HG03571 (cell line): ENCODE data around the gene SLC2A13.
"Not testable (repeated sequence)": the region's sequence is repeated elsewhere in the genome, so short reads cannot be mapped to it uniquely, and the experiment has no call there.

ENCODE experiments used
- ATAC-seq: cut with Tn5 transposase; IDR thresholded peaks from one replicate; pipeline ENCODE4 v1.9.1; 2021; ENCODE audit not compliant: unreplicated experiment

Gene SLC2A13

DNA sequence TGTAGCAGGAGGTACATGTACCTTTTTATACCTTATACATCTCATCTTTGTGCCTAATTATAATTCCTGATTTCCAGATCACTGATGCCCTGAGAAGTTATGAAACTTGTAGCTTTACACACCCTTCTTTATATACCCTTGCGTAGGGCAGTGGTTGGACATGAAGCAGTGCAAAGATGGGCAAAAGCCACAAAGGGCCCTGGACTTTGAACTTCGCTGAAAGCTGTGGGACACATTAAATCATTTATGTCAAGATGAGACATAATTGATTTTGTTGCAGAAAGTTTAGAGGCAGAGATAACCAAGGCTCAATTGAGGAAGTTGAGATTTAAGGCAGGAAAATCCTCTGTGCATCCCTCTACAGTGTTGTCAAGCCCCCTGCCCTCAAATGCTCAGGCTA is 170.0 kb downstream of the SLC2A13 start:
- ATAC-seq = no peak

DNA sequence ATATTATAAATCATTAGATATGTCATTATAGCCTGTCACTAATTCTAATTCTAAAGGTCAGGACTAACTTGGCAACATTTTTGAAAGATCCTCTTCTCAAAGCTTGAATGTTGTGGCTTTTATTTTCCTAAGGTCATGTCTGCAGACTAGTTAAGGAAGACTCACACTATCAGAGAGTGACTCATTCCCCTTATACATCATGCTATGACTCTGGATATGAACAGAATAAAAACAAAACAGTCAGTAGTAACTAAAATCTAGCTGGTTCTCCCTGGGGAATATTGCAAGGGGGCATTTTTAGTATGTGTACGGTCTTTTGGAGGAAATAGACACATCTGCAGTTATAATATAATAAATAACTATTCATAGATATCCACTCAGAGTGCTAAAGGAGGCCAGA is 170.6 kb downstream of the SLC2A13 start:
- no peak for ATAC-seq

DNA sequence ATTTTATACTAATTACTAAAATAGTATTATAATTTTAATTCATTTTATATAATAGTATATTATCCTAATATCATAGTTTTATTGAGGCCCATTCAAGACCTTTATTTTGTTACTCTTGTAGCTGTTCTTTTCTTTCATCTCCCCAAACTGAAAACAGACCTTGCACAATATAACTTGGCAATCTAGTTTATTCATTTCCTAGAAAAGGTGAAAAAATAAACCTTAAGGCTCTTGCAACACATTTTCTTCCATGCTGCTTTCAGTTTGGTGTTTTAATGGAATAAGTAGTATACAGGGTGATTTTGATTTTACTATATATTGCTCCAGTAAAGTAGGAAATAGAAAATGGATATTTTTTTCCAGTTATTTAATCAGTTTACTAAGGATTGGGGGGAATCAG is 174.0 kb downstream of the SLC2A13 start:
- ATAC-seq = no peak

DNA sequence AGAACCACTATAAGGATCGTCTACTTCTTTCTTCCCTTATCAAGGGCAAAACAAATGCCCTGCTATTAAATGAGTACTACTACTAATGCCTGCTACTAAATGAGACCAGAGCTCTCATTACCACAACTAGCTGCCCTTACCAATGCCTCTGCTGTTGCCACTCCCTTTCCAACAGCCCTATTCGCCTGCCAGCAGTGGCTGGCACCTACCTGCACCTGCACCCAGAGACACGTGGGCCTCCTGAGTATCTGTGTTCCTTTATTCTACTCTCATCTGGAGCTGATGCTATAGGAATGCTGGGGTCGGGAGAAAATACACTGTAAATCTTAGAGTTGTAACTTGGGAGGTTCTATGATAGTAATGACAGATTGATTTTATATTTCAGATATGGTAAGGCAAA is 174.7 kb downstream of the SLC2A13 start:
- ATAC-seq = no peak

DNA sequence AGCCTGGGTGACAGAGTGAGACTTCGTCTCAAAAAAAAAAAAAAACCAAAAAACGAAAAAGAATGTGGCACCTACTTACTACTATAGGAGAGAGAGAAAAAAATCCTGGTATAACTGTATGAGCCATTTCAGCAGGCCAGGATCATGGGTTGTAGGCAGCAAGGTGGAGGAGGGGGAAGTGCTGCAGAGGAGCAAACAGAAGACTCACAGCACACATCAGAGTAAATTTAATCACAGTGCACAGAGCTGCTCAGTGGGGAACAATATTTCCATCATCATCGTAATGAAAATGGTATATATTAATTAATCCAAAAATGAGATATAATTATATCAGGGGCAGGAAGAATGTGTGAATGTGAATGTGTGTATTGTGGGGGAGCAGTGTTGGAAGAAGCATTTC is 175.8 kb downstream of the SLC2A13 start:
- no peak for ATAC-seq

DNA sequence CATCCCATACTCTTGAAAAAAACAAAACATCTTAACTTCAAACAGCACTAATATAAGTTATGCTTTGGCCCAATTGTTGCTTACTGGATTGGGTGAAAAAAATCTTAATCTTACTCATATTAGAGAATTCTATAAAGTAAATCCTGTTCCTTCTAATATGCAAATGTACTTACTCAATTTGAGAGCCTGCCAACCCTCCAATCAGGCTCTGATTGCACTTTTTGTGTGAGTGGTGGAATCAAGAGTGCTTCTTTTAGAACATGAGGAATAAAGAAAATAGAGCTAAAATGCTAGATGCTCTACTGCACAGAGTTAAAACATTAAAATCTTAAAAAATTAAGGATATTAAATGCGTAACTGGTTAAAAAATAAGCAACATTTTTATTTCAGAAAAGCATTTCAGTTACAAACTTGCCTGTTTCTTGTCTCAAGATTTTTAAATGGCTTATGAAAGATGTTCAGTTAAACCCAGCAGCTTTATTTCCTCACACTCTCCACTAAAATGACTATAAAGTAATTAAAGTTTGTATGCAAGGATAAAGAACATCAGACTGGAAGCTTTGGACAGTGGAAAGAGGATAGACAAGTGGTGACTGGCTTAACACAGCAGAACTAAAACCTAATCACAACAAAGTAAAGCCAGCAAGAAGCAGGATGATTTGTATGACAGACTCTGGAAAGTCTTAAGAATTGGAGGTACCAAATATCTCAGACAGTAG is 177.5 kb downstream of the SLC2A13 start:
- ATAC-seq = no peak

DNA sequence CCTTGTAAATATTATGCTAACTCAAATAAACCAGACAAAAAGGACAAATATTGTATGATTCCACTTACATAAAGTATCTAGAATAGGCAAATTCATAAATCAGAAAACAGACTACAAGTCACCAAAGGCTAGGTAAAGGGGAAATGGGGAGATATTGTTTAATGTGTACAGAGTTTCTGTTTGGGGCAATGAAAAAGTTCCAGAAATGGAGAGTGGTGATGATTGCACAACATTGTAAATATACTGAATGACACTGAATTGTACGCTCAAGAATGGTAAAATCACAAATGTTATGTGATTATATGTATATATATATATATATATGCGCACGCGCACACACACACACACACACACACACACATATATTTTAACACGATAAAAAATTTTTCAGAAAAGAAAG is 182.5 kb downstream of the SLC2A13 start:
- no peak for ATAC-seq

DNA sequence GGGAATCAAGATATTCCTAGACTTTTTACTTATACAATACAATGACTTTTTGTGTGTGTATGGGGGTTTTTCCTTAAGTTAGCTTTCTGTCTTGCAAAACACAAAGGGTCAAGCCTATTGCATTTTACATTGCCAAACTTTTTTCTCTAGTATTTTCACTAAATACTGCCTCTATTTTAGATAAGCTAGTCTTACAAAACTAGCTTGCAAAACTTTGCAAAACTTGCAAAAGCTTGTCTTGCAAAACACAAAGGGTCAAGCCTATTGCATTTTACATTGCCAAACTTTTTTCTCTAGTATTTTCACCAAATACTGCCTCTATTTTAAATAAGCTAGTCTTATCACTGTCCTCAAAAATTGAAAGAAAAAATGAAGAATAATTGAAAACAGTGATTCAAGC is 183.3 kb downstream of the SLC2A13 start:
- not testable (repeated sequence) for ATAC-seq

DNA sequence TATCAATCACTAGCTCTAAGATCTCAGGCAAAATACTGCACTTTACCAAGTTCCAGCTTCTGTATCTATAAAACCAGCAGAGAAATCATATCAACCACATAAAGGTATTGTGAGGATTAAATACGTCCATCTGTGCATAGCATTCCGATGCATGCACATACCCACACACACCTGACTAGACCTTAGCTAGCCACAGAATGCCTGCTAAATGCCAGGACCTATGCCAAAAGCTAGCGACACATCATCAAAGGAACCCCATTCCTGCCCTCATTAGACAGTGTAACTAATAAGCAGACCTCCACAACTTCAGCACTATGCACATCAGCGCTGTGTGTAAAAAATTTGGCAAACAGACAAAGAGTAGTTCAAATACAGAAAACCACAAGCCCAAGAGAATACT is 185.2 kb downstream of the SLC2A13 start:
- no peak for ATAC-seq

DNA sequence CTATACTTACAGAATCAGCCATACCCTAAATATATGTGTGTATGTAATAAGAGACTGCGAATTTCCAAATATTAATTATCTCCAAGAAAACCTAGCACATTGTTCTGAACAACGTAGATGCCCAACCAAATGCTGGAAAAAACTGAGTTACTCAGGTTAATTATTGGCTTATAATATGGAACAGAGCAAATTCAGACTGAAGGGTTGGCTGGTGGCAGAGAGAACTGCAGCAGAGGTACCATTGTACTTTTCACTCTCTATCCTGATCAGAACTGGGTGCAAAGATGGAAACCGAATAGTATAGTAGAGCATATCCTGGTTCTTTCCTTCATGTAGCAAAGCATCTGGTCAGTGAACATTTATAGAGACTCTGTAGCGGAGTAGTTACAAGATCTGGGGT is 185.7 kb downstream of the SLC2A13 start:
- no peak for ATAC-seq

DNA sequence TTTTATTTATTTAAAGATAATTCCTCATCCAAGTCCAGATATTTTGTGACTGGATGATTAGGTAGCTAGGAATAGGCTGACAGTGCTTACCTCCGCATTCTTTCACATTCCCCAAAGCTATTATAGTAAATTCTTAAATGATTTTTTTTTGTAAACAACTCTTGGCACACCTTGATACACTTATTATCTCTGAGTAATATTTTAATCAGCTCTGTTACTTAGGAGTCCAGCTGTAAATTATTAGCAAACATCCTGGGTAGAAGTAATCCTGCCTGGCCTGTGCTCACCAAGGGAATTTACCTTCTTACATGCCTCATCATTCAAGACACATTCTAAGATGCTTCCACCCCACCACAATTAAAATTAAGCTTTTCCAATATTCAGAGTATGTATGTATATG is 186.1 kb downstream of the SLC2A13 start:
- no peak for ATAC-seq

DNA sequence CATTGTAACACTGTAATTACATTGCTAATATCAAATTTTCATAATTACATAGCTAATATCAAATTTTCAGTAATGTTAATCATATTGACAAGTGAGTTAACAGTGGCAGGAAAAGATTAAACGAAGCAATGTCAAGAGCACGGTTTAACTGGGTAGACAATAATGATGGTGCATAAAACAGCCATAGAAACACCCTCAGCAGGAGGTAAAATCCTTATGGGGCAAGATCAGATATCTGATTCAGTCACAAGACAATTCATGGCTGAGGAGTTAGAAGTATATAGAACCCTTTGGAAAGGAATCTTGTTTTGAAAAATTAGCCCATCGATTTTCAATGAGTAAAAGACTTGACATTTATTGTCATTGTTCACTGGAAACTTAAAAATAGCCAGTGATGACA is 190.6 kb downstream of the SLC2A13 start:
- no peak for ATAC-seq

DNA sequence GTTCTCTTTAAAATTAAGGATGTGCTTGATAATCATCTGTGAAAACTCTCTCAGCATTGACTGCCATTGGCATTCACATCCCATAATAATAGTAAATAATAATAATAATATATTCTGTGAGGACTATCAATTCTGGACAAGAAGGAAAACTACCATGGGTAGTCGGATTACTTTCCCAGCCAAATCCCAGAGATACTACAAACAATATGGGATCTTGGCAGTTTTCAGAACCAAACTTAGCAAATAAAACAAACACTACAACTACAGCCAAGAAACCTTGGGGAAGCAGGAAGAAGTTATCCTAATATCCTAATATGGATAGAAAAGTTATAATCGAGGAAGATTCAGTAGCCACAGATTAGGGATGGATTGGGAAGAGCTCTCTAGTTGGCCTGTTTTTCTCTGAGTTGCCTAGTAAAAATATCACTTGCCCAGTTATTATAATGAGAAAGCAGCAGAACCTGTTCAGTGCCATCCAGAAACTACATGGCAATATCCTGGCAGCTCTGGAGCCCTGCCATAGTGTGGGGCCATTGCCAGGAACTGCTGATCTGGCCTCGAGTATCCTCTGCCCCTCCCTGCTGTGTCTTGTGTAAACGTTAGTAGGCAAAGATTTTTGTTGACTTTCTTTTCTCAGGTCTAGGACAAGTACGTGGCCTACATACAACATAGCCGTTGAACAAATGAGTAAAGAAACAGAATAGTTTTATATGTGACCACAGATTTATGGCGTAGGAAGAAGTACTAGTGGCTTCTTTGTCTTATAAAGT is 193.5 kb downstream of the SLC2A13 start:
- ATAC-seq = no peak

DNA sequence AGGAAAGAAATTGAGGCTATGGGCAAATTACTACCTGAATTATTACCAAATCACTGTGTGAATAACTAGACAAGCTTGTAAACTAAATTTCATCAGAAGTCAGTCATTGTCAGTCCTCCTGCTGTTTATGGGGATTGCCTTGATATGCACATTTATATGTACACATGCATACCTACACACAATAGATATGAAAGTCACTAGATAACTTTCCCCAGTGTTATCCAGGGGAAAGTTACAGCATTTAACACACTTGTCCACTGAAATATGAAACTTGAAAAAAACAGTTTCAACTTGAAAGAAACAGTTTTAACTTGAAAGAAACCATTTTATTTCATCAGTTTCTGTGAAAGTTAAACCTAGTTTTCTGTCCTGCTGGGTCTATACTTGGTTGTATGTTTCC is 199.6 kb downstream of the SLC2A13 start:
- no peak for ATAC-seq

DNA sequence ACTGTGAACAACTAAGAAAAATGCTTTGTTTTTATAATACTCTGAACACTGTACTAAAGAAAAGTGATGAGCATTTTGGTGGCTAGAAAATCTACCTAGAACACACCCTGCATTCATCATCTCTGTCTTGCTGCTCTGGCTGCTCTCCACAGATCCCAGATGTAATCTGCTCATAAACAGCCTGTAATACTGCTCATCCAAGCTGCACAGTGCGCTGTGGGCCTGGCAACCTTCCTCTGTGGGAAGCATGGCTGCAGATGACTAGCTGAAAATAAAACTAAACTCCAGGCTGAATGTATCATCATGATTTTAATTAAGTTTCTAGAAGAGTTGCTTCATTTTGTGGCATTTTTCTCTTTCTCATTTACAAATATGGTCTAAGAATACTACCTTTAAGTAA is 200.7 kb downstream of the SLC2A13 start:
- no peak for ATAC-seq

DNA sequence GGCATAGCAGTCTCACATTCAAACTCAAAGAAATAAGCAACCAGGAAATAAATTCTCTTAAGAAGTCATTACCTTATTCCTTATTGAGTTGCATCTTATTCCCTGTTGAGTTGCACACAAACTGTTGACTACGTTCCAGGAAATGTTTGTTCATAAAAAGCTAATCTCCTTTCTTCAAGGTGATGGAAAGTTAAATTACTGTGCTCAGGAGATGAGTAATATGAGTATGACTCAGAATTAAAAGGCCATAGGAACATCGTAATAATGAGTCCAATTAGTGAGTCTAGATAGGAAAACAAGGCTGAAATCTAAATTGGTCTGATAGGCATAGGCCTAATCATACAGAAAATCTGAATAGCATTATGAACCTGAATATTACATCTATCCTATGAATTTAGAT is 203.1 kb downstream of the SLC2A13 start:
- ATAC-seq = no peak

DNA sequence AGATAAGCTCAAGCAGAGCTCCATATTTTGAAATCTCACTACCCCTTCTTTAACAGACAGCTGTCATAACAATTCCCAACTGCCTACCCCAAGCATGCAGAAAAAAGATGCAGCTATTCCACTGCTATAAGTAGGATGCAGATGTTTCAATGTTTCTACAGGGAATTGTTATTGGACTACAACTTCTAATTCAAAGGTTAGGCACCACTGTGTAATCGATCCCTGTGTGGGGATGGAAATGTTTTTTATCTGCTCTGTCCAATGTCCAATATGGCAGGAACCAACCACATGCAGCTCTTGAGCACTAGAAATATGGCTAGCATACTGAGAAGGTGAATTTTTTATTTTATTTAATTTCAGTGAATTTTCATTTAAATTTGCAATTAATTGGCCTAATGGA is 208.6 kb downstream of the SLC2A13 start:
- ATAC-seq = no peak

DNA sequence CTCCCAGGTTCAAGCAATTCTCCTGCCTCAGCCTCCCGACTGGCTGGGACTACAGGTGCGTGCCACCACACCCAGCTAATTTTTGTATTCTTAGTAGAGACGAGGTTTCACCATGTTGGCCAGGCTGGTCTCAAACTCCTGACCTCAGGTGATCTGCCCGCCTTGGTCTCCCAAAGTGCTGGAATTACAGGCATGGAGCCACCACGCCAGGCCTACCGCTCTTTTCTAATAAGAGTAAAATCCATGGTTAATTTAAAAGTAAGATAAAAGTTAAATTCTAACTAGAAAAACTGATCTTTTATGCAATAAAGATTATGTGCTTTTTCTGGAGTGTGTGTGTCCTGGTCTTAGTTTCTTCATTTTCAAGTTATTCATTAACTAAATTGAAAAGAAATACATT is 212.5 kb downstream of the SLC2A13 start:
- ATAC-seq = not testable (repeated sequence)

DNA sequence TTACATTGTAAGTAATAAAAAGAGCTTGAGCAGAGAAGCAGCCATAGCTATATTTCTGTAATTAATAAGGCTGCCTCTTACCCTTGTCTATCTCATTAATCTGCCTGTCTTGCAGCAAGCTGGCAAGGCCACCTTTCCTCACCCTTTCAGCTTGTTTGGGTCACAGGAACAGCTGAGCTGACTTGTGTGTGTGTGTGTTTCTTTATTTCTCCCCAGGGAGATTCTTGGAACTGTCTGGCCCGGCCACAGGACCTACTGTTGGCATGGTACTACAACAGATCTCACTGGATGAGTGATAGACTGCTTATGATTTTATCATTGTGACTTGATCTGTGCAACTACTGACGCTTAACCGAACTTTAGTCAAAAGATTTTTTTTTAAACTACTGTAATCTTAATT is 213.7 kb downstream of the SLC2A13 start:
- no peak for ATAC-seq

DNA sequence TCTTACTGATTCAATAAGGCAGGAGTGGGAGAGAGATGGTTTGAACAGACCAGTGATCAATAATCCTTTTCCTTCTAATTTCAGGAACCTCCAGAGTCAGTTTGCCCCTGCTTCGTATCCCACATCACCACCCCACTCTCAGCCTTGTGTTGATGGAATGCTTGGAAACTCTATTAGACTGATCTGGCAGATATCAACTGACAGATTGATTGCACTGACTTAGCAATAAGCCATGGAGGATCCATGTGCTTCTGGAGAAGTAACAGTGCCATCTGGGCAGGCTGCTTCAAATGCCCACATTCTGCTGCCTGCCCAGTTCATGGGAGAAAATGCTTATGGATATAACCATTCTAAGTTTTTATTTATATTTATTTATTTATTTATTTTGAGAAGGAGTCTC is 218.0 kb downstream of the SLC2A13 start:
- no peak for ATAC-seq

DNA sequence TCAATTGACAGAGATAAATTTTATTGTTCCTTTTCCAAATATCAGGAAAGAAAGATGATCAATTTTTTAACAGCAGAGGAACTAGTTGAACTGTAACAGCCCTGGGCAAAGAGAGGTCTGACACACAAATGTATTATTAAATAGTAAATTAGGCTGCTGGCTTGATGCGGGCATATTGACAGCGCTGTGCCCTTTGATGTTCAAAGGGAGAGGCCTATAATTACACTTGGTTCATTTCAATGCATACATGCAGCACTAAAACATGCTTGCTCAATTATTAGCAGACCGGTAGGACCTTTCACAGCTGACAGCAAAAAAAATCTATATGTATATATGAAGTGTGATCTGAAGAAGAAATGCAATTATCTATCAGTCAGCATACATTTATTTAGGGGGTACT is 219.8 kb downstream of the SLC2A13 start:
- no peak for ATAC-seq

DNA sequence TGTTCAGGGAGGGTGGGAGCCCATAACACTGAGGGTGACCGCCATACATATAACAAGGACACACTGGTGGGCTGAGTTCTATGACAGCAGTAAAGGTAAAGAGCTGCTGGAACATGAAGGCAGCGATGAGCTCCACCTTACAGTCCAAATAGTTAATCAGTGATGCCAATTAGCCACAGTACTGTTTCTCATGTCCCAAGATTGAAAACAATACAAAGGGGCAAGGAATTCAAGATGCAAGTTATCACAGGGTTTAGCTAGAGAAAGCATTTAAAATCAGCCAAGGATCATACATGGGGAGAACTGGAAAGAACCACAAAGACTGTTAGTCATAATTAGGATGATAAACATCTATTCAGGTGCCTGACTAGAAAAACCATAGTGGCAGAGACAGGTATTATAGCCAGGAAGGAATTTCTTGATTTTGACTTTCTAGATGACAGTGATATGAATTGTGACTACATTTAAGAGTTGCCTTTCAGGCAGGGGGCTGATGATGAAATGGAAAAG is 221.2 kb downstream of the SLC2A13 start:
- ATAC-seq = no peak

DNA sequence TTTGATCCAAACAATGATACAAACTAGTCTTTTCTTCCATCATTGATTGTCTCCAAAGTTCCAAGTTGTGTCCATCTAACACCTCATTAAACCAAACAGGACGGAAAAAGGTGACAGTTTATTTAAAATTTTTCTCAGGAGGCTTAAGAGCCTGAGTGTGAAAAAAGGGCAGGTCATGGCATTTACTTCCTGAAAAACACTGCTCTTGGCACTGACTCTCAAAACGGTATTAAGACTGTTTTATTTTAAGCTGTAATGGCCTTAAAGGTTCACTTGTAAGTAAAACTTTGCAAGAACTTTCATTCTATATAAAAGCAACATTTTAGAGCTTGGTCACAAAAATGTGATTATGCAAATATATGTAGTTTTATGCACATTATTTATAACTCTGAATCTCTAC is 222.5 kb downstream of the SLC2A13 start:
- no peak for ATAC-seq
